K562 (cell line): ENCODE data around the gene ATF6B. TPM values are rescaled to one million over a fixed set of nuclear protein-coding genes. Genes with fewer than 3 reads are reported as not detected.

Experiments used
- ASH1L ChIP-seq: fragments of 450-650 bp; IDR thresholded peaks from 2 replicates; pipeline ENCODE4 v1.6.1; 2018; ENCODE audit warnings: borderline replicate concordance, mild to moderate bottlenecking, low read depth; ENCODE audit not compliant: partially characterized antibody
- BRD4 ChIP-seq: fragments of 200-600 bp; sonication (generic); IDR thresholded peaks from 2 replicates; pipeline ENCODE4 v1.6.1; 2017; ENCODE audit warnings: inconsistent platforms
- DDX20 ChIP-seq: fragments of 450-650 bp; IDR thresholded peaks from 2 replicates; pipeline ENCODE4 v1.6.1; 2016; ENCODE audit warnings: missing genetic modification characterization, low read depth, mild to moderate bottlenecking, missing compliant biosample characterization, moderate library complexity
- NCOA4 ChIP-seq: fragments of 450-650 bp; IDR thresholded peaks from 2 replicates; pipeline ENCODE4 v1.6.1; 2018; ENCODE audit warnings: mild to moderate bottlenecking; ENCODE audit not compliant: partially characterized antibody
- RBM39 ChIP-seq: fragments of 200-400 bp; formaldehyde crosslinking; optimal IDR thresholded peaks from 2 replicates; pipeline ENCODE3; 2018; ENCODE audit warnings: low read depth, low read length
- TAF15 ChIP-seq: fragments of 200-400 bp; formaldehyde crosslinking; IDR thresholded peaks from 2 replicates; pipeline ENCODE4 v1.6.1; 2017; ENCODE audit warnings: mild to moderate bottlenecking, low read depth, low read length, moderate library complexity
- TCF7L2 ChIP-seq: fragments of 150-350 bp; IDR thresholded peaks from 2 replicates; pipeline ENCODE4 v1.6.1; 2016; ENCODE audit warnings: low read depth, mild to moderate bottlenecking, low read length, moderate library complexity
- TOE1 ChIP-seq, 2 experiments: fragments of 450-650 bp in 1 of 2; sonication (generic) in 1 of 2; formaldehyde crosslinking in 1 of 2; IDR thresholded peaks; 2 replicates each; pipeline versions ENCODE4 v1.7.1 to v1.8.0; 2016 to 2022; ENCODE audit warnings: borderline replicate concordance in 2 of 2, mild to moderate bottlenecking in 2 of 2, antibody characterized with exemption in 1 of 2, inconsistent platforms in 1 of 2, low read depth in 1 of 2, missing genetic modification reagents in 1 of 2, moderate library complexity in 1 of 2
- ZFP1 ChIP-seq: fragments of 450-650 bp; formaldehyde crosslinking; IDR thresholded peaks from 2 replicates; pipeline ENCODE4 v1.4.0; 2020; ENCODE audit warnings: mild to moderate bottlenecking, mixed read lengths
- ZNF232 ChIP-seq: sonication (generic); formaldehyde crosslinking; IDR thresholded peaks from 2 replicates; pipeline ENCODE4 v1.8.0; 2022; ENCODE audit warnings: mild to moderate bottlenecking, missing genetic modification reagents
- ZNF408 ChIP-seq: fragments of 250-450 bp; sonication (Bioruptor Pico); IDR thresholded peaks from 2 replicates; pipeline ENCODE4 v1.4.0; 2020; ENCODE audit warnings: low read depth, mild to moderate bottlenecking, moderate library complexity
- ZNF76 ChIP-seq: fragments of 250-450 bp; sonication (Bioruptor Pico); IDR thresholded peaks from 2 replicates; pipeline ENCODE4 v1.4.0; 2020; ENCODE audit warnings: mild to moderate bottlenecking, moderate library complexity, borderline replicate concordance
- ZZZ3 ChIP-seq: fragments of 450-650 bp; IDR thresholded peaks from 2 replicates; pipeline ENCODE4 v1.6.1; 2016; ENCODE audit warnings: antibody characterized with exemption, mild to moderate bottlenecking, moderate library complexity
- polyA plus RNA-seq, 8 experiments: library from polyadenylated mRNA; depleted of rRNA in 4 of 8; stranded (reverse) in 5 of 8; unstranded in 3 of 8; fragments of >200 nt; fragmentation: Nextera tagmentation in 2 of 8; fragmentation: Illumina TruSeq in 1 of 8; extraction: Ambion mirVana in 2 of 8; extraction: Trizol in 1 of 8; gene quantifications; 2 replicates each; pipeline versions ENCODE4 v1.2.1 to v1.2.3, GENCODE V29; 2011 to 2014; ENCODE audit warnings: inconsistent platforms in 1 of 8, missing spikeins in 1 of 8
- total RNA-seq, 7 experiments: library from RNA; depleted of rRNA in 6 of 7; stranded (reverse); fragments of >200 nt in 6 of 7; fragmentation: Illumina TruSeq in 2 of 7; extraction: Trizol in 2 of 7; gene quantifications; 2 replicates each; pipeline versions ENCODE4 v1.2.1 to v1.2.3, GENCODE V29; 2011 to 2021; ENCODE audit warnings: low replicate concordance in 1 of 7
- TF ChIP-seq, protein P1 (sequence below): fragments of 200-800 bp; sonication (Bioruptor generic); IDR thresholded peaks from 2 replicates; pipeline ENCODE4 v1.6.1; 2017; ENCODE audit warnings: missing genetic modification characterization, missing compliant biosample characterization
- TF ChIP-seq, protein P2 (sequence below): conservative IDR thresholded peaks from 2 replicates; pipeline ENCODE4 v1.6.1; 2011; ENCODE audit warnings: low read depth, mild to moderate bottlenecking, low read length; ENCODE audit not compliant: control insufficient read depth
- TF ChIP-seq, protein P3 (sequence below), 2 experiments: fragments of 450-650 bp; formaldehyde crosslinking in 1 of 2; IDR thresholded peaks; 2 replicates each; pipeline versions ENCODE4 v1.4.0 to v1.6.1; 2014 to 2020; ENCODE audit warnings: mild to moderate bottlenecking in 2 of 2, borderline replicate concordance in 1 of 2, low read depth in 1 of 2

The ATF6B gene
- total and polyA plus RNA-seq, 9 of the 15 experiments (the other 6 are each of a cell fraction or from before 2014, with no cell fraction given), result 20.7 to 131 (median 31.7) TPM

- no peak for TF ChIP-seq ZZZ3
- no peak for TF ChIP-seq ASH1L
- TF ChIP-seq RBM39, result no peak
- TF ChIP-seq TCF7L2, result no peak
- no peak for TF ChIP-seq ZNF76 (CRISPR knock-in tag)
- TF ChIP-seq, protein P1, sequence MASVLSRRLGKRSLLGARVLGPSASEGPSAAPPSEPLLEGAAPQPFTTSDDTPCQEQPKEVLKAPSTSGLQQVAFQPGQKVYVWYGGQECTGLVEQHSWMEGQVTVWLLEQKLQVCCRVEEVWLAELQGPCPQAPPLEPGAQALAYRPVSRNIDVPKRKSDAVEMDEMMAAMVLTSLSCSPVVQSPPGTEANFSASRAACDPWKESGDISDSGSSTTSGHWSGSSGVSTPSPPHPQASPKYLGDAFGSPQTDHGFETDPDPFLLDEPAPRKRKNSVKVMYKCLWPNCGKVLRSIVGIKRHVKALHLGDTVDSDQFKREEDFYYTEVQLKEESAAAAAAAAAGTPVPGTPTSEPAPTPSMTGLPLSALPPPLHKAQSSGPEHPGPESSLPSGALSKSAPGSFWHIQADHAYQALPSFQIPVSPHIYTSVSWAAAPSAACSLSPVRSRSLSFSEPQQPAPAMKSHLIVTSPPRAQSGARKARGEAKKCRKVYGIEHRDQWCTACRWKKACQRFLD (CRISPR knock-in tag), result peak; percentile 96
- TF ChIP-seq ZNF232 (CRISPR knock-in tag), result no peak
- peak; percentile 45; the same call in 1 of the 2 replicates for TF ChIP-seq TOE1 (IDR thresholded peaks at IDR 0.05; ENCODE audit: borderline replicate concordance)
- no peak for TF ChIP-seq TOE1 (CRISPR knock-in tag; IDR thresholded peaks at IDR 0.05; ENCODE audit: borderline replicate concordance, low read depth)
- TF ChIP-seq, protein P2, sequence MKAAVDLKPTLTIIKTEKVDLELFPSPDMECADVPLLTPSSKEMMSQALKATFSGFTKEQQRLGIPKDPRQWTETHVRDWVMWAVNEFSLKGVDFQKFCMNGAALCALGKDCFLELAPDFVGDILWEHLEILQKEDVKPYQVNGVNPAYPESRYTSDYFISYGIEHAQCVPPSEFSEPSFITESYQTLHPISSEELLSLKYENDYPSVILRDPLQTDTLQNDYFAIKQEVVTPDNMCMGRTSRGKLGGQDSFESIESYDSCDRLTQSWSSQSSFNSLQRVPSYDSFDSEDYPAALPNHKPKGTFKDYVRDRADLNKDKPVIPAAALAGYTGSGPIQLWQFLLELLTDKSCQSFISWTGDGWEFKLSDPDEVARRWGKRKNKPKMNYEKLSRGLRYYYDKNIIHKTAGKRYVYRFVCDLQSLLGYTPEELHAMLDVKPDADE, result 0 out of 2 replicates have a peak, but pooled peaks have one; percentile 69
- TF ChIP-seq DDX20 (tag), result no peak
- TF ChIP-seq, protein P3, sequence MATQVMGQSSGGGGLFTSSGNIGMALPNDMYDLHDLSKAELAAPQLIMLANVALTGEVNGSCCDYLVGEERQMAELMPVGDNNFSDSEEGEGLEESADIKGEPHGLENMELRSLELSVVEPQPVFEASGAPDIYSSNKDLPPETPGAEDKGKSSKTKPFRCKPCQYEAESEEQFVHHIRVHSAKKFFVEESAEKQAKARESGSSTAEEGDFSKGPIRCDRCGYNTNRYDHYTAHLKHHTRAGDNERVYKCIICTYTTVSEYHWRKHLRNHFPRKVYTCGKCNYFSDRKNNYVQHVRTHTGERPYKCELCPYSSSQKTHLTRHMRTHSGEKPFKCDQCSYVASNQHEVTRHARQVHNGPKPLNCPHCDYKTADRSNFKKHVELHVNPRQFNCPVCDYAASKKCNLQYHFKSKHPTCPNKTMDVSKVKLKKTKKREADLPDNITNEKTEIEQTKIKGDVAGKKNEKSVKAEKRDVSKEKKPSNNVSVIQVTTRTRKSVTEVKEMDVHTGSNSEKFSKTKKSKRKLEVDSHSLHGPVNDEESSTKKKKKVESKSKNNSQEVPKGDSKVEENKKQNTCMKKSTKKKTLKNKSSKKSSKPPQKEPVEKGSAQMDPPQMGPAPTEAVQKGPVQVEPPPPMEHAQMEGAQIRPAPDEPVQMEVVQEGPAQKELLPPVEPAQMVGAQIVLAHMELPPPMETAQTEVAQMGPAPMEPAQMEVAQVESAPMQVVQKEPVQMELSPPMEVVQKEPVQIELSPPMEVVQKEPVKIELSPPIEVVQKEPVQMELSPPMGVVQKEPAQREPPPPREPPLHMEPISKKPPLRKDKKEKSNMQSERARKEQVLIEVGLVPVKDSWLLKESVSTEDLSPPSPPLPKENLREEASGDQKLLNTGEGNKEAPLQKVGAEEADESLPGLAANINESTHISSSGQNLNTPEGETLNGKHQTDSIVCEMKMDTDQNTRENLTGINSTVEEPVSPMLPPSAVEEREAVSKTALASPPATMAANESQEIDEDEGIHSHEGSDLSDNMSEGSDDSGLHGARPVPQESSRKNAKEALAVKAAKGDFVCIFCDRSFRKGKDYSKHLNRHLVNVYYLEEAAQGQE (IDR thresholded peaks at IDR 0.05; ENCODE audit: borderline replicate concordance), result 0 out of 2 replicates have a peak, but pooled peaks have one; percentile 15
- TF ChIP-seq, protein P3 (CRISPR knock-in tag; IDR thresholded peaks at IDR 0.05; ENCODE audit: low read depth), result no peak
- TF ChIP-seq NCOA4, result peak; percentile 96
- TF ChIP-seq ZFP1 (CRISPR knock-in tag), result peak; percentile 47; the same call in 1 of the 2 replicates
- no peak for TF ChIP-seq ZNF408 (CRISPR knock-in tag)
- TF ChIP-seq TAF15, result no peak
- no peak for TF ChIP-seq BRD4
Measured at GRCh38 chr6:32131439-32131948, 3.4 kb upstream of the ATF6B start (continued).
